SH-SY5Y (cell line): ENCODE measurements around the gene TNNI2.

Source experiments
- GATA2 ChIP-seq: IDR thresholded peaks from 2 replicates; pipeline ENCODE4 v1.6.1; 2011; ENCODE audit warnings: mild to moderate bottlenecking, low read depth, low read length
- GATA3 ChIP-seq: IDR thresholded peaks from 2 replicates; pipeline ENCODE4 v1.6.1; 2011; ENCODE audit warnings: low read depth, mild to moderate bottlenecking, low read length, moderate library complexity

Gene TNNI2

GRCh38 chr11:1884303-1884700 is 45.5 kb downstream of the TNNI2 start:
- no peak for TF ChIP-seq GATA2
- no peak for TF ChIP-seq GATA3

- TF ChIP-seq GATA3, result no peak
Measured at GRCh38 chr11:1887451-1888346, 48.9 kb downstream of the TNNI2 start.

DNA sequence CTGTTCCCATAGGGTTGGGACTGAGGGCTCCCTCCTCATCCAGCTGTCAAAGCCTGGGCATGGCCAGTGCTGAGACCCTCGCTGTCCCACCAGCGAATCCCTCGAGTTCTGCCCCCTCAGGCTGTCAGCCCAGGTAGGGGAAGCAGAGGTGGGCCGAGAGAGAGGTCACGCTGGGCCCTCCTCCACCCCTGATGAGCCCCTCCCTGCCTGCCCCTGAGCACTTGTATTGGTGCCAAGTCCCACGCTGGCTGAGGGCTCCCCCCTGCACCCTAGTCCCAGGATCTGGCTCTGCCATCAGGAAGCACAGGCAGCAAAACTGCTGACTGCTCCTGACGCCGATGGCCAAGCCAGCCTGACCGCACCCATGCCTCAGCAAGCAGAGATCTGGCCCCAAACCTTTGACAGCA is 49.6 kb downstream of the TNNI2 start:
- no peak for TF ChIP-seq GATA2
- no peak for TF ChIP-seq GATA3

DNA sequence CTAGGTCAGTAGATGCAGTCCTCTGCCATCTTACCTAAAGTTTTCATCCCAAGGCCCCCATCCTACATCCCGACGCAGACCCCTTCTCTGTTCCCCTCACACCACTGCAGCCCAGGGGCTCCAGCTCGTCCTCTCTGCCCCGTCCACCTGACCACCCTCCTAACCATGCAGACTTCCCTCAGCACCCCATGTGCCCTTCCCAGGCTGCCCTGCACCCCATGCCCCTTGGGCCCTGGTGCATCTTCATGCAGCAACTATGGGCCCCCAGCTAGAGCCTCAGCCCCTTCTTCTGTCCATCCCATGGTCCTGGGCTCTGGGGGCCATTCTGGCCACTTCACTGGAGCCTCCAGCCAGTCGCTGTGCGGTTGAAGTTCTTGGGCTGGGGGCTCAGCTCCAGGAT is 50.0 kb downstream of the TNNI2 start:
- no peak for TF ChIP-seq GATA2
- no peak for TF ChIP-seq GATA3

DNA sequence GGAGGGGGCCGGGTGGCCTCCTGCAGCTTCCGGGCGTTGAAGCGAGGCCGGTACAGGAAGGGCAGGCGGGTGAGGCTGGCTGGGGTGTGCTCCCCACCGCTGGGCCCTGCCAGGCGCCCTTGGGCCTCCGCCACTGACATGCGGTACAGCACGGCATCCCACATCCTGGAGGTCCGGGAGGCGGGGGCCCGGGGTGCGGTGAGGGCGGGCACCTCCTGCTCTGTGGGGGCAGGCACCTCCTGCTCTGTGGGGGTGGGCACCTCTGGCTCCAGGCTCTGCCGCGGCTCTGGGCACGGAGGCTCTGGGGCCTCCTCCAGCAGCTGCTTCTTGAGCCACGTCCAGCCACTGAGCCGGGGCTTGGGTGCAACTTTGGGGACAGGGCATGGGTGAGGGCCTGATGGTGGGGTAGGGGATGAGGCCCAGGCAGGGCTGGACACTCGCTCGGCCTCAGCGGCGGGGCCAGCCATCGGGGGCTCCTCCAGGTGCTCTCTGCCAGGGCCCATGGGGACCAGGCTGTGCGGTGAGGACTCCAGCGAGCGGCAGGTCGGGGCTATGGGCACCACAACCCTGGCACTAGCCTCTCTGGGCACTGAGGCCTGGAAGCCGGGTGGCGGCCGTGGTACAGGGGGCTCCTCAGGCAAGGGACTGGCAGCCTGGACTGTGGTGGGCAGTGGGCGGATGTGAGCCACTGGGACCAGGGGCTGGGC is 50.6 kb downstream of the TNNI2 start:
- TF ChIP-seq GATA2 (no peak), GATA3 (no peak)

DNA sequence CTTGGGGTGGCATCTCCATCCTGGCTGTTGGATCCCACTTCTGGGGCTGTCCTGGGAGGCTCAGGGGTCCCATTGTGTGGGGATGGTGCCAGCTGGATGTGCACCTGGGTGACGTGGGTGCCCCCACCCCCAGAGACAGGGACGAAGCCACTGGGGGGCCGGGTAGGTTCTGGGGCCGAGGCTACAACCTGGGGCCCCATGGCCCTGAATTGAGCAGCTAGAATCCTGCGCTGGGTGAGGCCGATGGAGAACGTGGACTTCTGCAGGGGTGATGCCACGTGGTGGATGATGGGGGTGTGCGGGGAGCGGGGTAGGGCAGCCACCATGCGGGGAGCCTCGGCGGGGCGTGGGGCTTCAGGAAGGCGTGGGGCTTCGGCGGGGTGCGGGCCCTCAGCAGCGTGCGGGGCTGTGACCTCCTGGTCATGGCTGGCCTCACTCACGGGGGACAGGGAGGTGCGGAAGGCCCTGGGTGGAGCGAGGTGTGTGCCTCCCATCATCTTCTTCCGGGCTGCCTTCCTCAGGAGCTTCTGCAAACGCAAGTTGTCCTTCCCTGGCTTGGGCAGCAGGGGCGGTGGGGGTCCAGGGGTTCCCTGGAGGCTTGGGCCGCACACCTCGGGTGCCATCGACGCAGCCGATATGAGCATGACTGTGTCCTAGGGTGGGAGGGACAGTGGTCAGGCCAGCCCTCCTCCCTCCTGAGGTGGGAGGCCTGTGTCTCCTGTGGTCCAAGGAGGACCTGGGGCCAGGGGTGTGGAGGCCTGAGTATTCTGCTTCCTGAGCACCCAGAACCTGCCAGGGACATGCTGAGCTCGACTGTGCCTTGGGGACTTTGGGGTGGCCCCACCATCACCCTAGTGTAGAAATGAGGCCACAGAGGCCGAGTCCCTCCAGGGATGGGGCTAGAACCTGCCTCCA is 51.4 kb downstream of the TNNI2 start:
- TF ChIP-seq GATA2 (no peak), GATA3 (no peak)
